Muscle of back (tissue), 11 donors: Measurements from ENCODE around the gene COL4A1. TPM values are rescaled to one million over a fixed set of nuclear protein-coding genes. Genes with fewer than 3 reads are reported as not detected.
"Not testable (repeated sequence)": the region's sequence is repeated elsewhere in the genome, so short reads cannot be mapped to it uniquely, and the experiment has no call there.

Experiments
- DNase-seq, 3 donors: peaks; one replicate each; pipeline versions ENCODE4 v3.0.0 to v3.0.0-alpha.2; 2013
- polyA plus RNA-seq, 10 donors: library from polyadenylated mRNA; unstranded; fragments of 120-200 nt; gene quantifications; one replicate each; pipeline ENCODE4 v1.2.1, GENCODE V29; 2013; ENCODE audit not compliant: insufficient read length in 10 of 10

Gene COL4A1
- polyA plus RNA-seq, 10 donors: 614 to 866 (median 684) TPM

DNA sequence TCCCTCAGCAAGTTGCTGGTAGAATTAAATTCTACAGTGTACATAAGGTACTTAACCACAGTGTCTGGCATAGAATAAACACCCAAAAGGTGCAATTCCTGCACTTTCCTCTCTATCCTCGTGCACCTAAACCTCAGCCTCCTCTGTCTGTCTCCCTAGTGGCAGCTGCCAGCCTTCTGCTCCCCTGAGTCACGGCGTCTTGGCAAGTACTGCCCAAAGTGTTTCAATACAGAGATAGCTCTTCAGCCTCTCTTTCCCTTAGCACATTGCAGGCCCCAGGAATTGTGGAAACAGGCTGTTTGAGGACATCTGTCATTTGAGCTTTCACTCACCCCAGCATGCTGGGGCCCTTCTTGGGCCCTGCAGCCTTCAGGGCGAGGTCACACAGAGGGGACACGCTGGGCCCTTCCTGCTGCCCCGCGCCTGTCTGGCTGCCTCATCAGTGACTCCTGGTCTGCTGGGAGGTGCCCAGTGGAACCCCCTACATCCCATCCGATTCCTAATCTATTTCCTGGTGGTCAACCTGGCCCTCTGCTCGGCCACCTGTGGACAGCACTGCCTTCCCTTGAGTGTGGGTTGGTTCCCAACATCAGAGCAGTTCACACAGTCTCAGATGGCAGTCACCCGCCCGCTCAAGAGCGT, 19.4 kb upstream of the COL4A1 start:
- no peak for DNase-seq

DNA sequence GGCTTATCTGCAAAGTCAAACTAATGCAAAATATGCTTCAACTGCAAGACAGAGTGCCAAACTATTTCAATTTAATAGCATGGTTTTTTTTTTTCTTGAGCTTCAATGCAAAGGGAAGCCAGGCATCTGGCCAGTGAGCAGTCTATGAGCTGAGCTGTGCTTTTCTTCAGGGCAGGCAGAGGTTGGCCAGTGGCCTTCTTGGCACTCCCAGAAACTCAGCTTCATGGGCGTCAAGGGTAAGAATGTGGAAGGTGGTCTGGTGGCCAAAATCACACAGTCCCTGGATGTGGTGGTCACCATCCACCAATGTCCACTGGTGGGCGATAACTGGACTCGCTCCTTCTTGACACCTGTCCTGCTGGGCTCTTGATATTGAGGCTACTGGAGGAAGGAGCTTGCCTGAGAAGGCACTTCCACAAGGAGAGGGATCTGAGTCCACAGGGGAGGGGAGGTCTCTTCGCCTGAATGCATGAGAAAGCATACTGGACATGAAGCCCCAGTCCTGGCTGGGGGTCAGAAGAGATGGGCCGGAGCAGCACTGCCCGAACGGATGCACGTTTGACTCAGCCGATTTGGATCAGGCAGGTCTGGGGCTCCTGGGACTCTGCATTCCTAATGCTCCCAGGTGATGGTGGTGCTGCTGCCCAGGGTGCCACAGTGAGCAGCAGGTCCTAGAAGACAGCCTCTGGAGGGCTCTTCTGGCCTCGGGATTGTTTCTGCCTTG, 17.2 kb upstream of the COL4A1 start:
- DNase-seq: peak in 1 of 3 donors; percentile 81

DNA sequence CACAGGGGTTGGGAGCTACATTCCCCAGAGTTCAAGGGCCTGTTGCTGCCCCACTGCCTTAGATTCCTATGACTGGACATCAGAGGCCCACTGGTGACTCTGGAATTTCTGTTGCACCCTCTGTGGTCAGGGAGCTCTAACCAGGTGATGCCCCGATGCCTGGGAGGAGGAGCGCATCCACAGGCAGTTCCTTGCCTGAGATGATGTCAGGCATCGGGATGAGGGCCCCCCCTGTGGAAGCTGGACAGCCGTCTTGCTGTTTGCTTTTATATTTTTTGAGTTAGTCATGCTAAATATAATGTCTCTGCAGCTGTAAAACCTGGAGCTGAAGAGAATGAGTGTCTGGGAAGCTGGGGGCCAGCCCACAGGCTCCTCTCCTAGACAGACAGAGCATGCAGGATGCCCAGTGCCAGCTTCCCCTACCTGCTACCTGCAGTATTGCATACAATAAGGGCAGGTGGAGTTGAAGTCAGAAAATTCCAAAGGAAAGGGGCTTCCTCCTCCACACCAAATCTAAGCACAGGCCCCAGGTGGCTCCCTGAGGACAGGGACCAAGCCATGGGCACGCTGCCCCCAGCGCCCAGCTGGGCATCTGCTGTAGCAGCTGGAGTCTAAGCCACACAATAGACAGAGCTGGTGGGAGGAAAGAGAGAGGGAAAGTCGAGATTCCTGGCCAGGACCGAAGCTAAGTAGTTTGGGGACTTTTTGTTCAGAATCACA, 16.4 kb upstream of the COL4A1 start:
- DNase-seq: peak in 1 of 3 donors; percentile 77

DNA sequence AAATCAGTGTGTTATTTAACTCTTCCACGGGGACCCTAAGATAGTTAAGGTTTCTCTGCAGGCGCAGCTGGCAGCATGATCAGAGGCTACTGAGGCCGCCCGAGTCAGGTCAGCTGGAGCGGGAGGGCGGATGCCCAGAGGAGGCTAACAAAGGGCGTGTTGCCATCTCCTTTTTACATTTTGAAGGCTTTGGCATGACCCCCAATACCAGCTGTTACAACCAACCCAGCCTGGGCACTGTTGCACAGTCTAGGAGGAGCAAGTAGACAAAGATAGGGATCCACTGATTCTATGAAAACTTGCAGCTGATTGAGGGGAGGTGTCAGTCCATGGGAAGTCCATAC, 15.8 kb upstream of the COL4A1 start:
- DNase-seq: peak in 1 of 3 donors; percentile 49

DNA sequence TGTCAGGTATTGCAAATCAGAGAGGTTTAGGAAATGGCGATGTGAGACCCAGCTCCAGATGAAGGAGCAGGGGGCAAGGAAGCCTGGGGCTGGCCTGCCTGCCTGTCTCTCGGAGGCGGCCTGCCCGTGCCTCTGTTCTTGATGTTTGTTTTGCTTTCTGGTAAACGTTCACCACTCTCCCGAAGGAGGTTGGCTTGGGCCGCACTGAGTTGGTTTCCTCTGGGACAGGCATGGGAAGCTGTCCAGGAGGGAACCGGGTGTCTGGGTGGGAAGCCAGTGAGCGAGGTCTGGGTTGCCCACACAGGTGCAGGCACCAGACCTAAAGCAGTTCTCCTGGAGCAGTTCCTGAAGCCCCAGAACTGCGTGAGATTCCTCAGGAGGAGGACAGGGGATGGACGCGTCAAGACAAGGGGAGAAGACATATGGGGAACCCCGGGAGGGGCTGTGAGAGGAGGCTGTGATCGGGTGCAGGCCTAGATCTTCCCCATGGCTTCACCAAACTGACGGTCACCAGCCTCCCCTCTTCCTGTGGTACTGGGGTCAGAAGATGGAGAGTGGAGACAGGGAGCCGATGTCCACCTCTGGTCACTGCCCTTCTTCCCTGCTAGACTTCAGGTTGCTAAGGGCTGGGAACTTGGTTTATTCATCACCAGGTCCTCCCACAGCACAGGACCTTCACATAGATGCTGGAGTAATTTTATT, 15.3 kb upstream of the COL4A1 start:
- DNase-seq: no peak

DNA sequence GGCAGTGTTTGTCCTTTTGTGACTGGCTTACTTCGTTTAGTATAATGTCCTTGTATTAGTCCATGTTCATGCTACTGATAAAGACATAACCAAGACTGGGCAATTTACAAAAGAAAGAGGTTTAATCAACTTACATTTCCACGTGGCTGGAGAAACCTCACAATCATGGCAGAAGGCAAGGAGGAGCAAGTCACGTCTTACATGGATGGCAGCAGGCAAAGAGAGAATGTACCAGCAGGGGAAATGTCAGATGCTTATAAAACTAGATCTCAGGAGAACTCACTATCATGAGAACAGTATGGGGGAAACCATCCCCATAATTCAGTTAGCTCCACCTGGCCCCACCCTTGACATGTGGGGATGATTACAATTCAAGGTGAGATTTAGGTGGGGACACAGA, 14.6 kb upstream of the COL4A1 start:
- DNase-seq: not testable (repeated sequence)

GRCh38 chr13:110320645-110321044, 13.7 kb upstream of the COL4A1 start:
- DNase-seq: no peak

- no peak for DNase-seq
Observed at GRCh38 chr13:110319774-110320509, 13.0 kb upstream of the COL4A1 start.

GRCh38 chr13:110319397-110319773, 12.4 kb upstream of the COL4A1 start:
- no peak for DNase-seq

- DNase-seq: no peak
Observed at GRCh38 chr13:110318920-110319319, 12.0 kb upstream of the COL4A1 start.

DNA sequence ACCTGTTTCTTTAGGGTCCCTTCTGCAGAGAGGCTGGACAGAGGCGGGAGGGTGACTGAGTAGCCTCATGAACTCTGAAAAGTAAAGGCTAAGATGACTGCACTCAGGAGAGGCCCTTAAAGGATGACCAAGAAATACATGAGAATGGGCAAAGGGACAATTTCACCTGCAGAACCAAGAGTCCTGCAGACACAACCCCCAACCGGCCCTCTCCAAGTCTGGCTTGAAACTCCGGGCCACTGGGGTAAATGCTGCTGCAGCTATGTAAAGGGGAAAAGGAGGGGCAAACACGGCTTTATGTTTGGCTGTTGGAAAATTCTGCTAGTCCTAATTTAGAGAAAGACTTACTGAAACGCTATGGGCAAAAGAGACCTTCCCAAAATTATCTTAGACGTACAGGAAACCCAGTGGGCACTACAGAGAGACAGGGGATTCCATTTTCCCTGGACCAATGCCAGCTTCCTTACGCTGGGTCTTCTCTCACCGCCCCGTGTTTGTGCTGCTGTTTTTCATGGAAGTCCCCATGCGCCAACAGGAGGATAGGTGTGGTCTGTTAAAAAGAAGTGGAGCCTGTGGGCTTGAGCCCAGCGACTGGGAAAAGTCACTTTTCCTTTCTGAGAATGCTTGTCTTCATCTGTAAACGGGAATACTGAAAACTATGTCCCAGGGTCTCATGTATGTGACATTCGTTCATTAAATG, 10.7 kb upstream of the COL4A1 start:
- DNase-seq: no peak

DNA sequence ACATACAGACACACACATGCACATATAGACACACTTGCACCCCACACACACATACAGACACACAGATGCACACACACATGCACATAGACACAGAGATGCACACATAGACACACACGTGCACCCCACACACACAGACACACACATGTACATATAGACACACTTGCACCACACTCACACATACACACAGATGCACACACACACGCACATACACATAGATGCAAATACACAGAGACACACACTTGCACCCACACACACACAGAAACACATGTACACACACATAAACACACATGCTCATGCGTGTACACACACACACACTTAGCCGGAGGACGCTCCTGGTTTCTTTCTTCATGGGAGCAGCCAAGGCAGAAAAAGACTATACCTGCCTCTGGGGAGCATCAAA, 10.1 kb upstream of the COL4A1 start:
- no peak for DNase-seq

- no peak for DNase-seq
Observed at GRCh38 chr13:110316196-110316595, 9.2 kb upstream of the COL4A1 start.

DNA sequence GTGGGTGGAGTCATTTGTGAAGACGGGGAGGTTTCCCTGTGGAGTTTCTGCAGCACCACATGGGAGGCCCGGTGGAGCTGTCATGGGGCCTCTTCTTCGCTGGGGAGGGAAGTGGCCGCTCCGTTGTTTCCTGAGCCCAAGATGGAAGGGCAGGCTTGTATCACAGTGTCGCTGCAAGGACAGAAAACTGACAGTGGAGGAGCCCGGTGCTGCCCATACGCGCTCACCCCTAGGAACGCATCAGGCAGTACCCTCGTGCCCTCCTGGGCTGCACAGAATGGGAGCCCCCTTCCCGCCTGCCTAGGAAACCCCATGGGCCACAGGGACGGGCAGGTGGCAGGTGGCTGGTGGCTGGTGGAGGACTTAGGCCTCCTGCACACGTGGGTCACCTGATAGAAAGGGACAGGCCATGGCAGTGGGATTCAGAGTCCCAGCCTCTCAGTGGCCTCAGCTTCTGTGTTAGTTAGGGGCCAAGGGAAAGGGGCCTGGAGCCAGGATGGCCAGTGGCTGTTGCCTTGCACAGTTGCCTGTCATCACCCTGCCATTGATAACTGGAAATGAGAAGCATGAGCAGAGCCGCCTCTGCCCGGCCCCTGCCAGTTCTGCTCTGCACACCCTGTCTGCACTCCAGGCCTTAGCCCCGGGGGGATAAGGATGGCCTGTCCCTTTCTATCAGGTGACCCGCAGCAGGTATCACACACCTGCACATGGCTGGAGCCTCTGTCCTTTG, 7.7 kb upstream of the COL4A1 start:
- no peak for DNase-seq

- not testable (repeated sequence) for DNase-seq
Observed at GRCh38 chr13:110313733-110314132, 6.8 kb upstream of the COL4A1 start.

DNA sequence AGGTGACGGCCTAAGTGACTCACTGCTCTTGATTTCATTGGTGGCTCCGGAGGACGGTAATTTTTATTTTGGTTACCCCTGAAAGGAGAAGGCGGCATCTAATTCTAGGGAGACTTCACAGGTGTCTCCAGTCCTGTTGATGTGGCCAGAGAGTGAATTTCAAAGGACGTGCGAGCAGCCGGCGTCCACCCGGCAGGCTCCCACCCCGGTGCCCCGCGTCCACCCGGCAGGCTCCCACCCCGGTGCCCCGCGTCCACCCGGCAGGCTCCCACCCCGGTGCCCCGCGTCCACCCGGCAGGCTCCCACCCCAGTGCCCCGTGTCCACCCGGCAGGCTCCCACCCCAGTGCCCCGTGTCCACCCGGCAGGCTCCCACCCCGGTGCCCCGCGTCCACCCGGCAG, 6.3 kb upstream of the COL4A1 start:
- DNase-seq: not testable (repeated sequence)

- peak in 1 of 3 donors; percentile 85 for DNase-seq
Observed at GRCh38 chr13:110312339-110313031, 5.5 kb upstream of the COL4A1 start.

- DNase-seq: no peak
Observed at GRCh38 chr13:110311443-110312338, 4.7 kb upstream of the COL4A1 start.
